T-helper 2 cell treated with Interferon-gamma antibody and Interleukin-4, amounts not matched to agents 5 μg/mL and 100 μg/mL, for 36 hours (primary cell): ENCODE measurements around the gene ADAMTS14.

ENCODE experiments used
- DNase-seq: peaks from one replicate; pipeline ENCODE4 v3.0.0; 2021; ENCODE audit warnings: low spot score
- H3K27ac Mint-ChIP-seq: one replicate; pipeline ENCODE4 v1.8.0; 2021; ENCODE audit warnings: mild to moderate bottlenecking, mixed read lengths
- H3K27me3 Mint-ChIP-seq: one replicate; pipeline ENCODE4 v1.8.0; 2021; ENCODE audit warnings: low read depth, mixed read lengths
- H3K36me3 Mint-ChIP-seq: one replicate; pipeline ENCODE4 v1.8.0; 2021; ENCODE audit warnings: low read depth, mixed read lengths
- H3K4me1 Mint-ChIP-seq: one replicate; pipeline ENCODE4 v1.8.0; 2021; ENCODE audit warnings: low read depth, mixed read lengths
- H3K4me3 Mint-ChIP-seq: one replicate; pipeline ENCODE4 v1.8.0; 2022; ENCODE audit warnings: mild to moderate bottlenecking, moderate library complexity, mixed read lengths
- H3K9me3 Mint-ChIP-seq: one replicate; pipeline ENCODE4 v1.8.0; 2021; ENCODE audit warnings: mixed read lengths

ADAMTS14 gene

DNA sequence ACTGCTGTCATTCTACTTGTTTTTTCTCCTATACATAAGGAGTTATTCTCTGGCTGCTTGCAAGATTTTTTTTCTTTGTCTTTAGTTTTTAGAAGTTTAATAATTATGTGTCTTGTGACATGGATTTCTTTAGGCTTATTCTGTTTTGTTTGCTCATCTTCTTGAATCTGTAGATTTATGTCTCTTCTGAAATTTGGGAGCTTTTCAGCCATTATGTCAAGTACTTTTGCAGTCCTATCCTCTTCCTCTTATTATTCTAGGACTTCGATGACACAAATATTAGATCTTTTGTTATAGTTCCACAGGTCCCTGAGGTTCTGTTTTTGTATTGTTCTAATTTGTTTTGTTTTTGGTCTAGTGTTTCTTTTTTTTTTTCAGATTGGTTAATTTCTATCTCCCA is 129.5 kb downstream of the ADAMTS14 start:
- H3K9me3 Mint-ChIP-seq: no peaks in the 10 kb centered on the region
- no peak for DNase-seq
- no peaks in the 10 kb centered on the region for H3K4me1 Mint-ChIP-seq
- no peak overlapping the region for H3K4me3 Mint-ChIP-seq
- no peaks in the 10 kb centered on the region for H3K36me3 Mint-ChIP-seq
- H3K27me3 Mint-ChIP-seq: peaks cover 18% of the 10 kb centered on the region
- H3K27ac Mint-ChIP-seq: no peak overlapping the region

DNA sequence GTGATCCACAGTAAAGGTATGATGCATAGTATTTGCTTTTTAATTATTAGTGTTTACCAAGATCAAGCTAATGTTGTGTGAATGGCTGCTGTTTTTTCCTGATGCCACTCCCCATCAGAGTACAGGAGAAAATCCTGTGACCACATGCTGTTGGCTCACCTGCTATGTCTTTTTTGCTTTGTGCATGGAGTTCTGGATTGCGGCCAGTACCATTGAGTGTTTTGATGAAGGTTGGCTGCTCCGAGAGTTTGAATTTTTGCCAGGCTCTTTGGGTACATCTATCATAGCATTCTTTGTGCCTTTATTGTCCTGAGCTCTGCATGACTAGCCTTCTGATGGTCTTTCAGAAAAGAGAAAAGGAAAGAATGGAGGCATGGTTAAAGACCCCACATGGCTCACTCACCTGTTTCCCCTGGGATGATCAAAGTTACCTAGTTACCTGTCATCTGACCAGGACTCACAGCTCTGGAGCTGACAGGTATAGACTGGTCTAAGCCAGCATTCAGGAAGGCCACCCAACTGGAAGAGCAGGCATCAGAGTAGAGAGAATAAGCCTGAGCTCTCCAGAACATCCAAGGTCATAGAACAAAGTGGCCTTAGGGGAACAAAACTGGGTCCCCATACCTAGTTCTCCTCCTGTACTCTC is 131.6 kb downstream of the ADAMTS14 start:
- H3K27me3 Mint-ChIP-seq: peaks cover 18% of the 10 kb centered on the region
- no peaks in the 10 kb centered on the region for H3K4me1 Mint-ChIP-seq
- H3K36me3 Mint-ChIP-seq: no peaks in the 10 kb centered on the region
- DNase-seq: no peak
- no peaks in the 10 kb centered on the region for H3K9me3 Mint-ChIP-seq
- no peak overlapping the region for H3K27ac Mint-ChIP-seq
- no peak overlapping the region for H3K4me3 Mint-ChIP-seq

- no peaks in the 10 kb centered on the region for H3K4me1 Mint-ChIP-seq
- no peaks in the 10 kb centered on the region for H3K9me3 Mint-ChIP-seq
- no peak for DNase-seq
- H3K27me3 Mint-ChIP-seq: peaks cover 18% of the 10 kb centered on the region
- no peaks in the 10 kb centered on the region for H3K36me3 Mint-ChIP-seq
- H3K27ac Mint-ChIP-seq: no peak overlapping the region
- H3K4me3 Mint-ChIP-seq: no peak overlapping the region
These were observed 132.1 kb downstream of the ADAMTS14 start for GRCh38 chr10:70804421-70804808.

DNA sequence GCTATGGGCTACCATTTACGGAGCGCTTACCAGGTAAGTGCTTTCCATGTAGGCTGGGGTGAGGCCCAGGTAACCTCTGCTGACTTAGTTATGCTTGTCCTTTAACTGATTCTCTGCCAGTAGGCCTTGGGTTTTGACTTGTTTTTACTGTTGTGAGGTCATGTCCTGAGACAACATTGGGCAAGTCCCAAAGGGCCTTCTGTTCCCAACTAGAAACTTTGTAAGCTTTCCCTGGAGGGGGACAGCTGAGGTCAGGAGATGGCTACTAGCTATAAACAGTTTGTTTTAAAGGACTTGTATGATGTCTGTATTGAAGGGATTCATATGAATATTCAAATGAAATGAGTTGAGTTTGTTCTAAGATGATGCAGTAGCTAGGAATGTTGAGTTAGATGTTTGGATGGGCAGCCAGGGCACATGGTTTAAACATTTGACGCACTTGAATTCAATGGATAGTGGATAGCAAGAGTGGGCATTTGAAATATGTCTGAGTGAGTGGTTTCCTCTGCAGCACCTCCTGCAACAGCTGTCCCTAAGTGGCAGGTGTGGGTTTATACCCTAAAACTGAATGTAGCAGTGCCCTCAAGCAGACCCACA is 133.4 kb downstream of the ADAMTS14 start:
- no peak overlapping the region for H3K27ac Mint-ChIP-seq
- DNase-seq: no peak
- H3K4me3 Mint-ChIP-seq: no peak overlapping the region
- H3K27me3 Mint-ChIP-seq: peaks cover 18% of the 10 kb centered on the region
- H3K9me3 Mint-ChIP-seq: no peaks in the 10 kb centered on the region
- H3K36me3 Mint-ChIP-seq: no peaks in the 10 kb centered on the region
- H3K4me1 Mint-ChIP-seq: no peaks in the 10 kb centered on the region

GRCh38 chr10:70806841-70807240 is 134.5 kb downstream of the ADAMTS14 start:
- H3K27ac Mint-ChIP-seq: no peak overlapping the region
- peaks cover 15% of the 10 kb centered on the region for H3K27me3 Mint-ChIP-seq
- H3K4me3 Mint-ChIP-seq: no peak overlapping the region
- no peaks in the 10 kb centered on the region for H3K9me3 Mint-ChIP-seq
- no peaks in the 10 kb centered on the region for H3K36me3 Mint-ChIP-seq
- no peak for DNase-seq
- H3K4me1 Mint-ChIP-seq: no peaks in the 10 kb centered on the region

- DNase-seq: no peak
- H3K4me3 Mint-ChIP-seq: no peak overlapping the region
- H3K4me1 Mint-ChIP-seq: no peaks in the 10 kb centered on the region
- peaks cover 8% of the 10 kb centered on the region for H3K27me3 Mint-ChIP-seq
- no peaks in the 10 kb centered on the region for H3K9me3 Mint-ChIP-seq
- H3K27ac Mint-ChIP-seq: no peak overlapping the region
- H3K36me3 Mint-ChIP-seq: no peaks in the 10 kb centered on the region
These were observed 135.2 kb downstream of the ADAMTS14 start for GRCh38 chr10:70807556-70807955.

GRCh38 chr10:70809011-70809611 is 136.8 kb downstream of the ADAMTS14 start:
- peaks cover under 1% of the 10 kb centered on the region for H3K4me1 Mint-ChIP-seq
- H3K27me3 Mint-ChIP-seq: peaks cover 5% of the 10 kb centered on the region
- H3K4me3 Mint-ChIP-seq: no peak overlapping the region
- no peaks in the 10 kb centered on the region for H3K36me3 Mint-ChIP-seq
- DNase-seq: no peak
- no peak overlapping the region for H3K27ac Mint-ChIP-seq
- H3K9me3 Mint-ChIP-seq: no peaks in the 10 kb centered on the region

GRCh38 chr10:70809726-70810125 is 137.4 kb downstream of the ADAMTS14 start:
- no peak for DNase-seq
- no peaks in the 10 kb centered on the region for H3K36me3 Mint-ChIP-seq
- H3K4me3 Mint-ChIP-seq: no peak overlapping the region
- peaks cover 5% of the 10 kb centered on the region for H3K27me3 Mint-ChIP-seq
- peaks cover 3% of the 10 kb centered on the region for H3K4me1 Mint-ChIP-seq
- no peaks in the 10 kb centered on the region for H3K9me3 Mint-ChIP-seq
- no peak overlapping the region for H3K27ac Mint-ChIP-seq

GRCh38 chr10:70810967-70811366 is 138.7 kb downstream of the ADAMTS14 start:
- H3K4me3 Mint-ChIP-seq: no peak overlapping the region
- no peak overlapping the region for H3K27ac Mint-ChIP-seq

DNA sequence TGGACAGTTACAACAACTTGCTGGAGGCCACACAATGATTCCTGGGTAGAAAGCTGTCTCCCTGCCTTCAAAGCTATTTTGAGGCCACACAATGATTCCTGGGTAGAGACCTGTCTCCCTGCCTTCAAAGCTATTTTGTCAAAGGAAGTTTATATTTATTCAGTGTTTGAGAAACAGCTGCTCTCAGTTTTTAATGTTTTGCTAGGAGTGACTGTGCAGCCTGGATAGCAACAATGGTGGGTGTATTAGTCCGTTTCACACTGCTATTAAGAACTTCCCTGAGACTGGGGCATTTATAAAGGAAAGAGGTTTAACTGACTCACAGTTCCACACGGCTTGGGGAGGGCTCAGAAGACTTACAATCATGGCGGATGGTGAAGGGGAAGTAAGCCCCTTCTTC is 139.6 kb downstream of the ADAMTS14 start:
- H3K27ac Mint-ChIP-seq: no peak overlapping the region
- no peaks in the 10 kb centered on the region for H3K36me3 Mint-ChIP-seq
- H3K4me3 Mint-ChIP-seq: no peak overlapping the region
- no peak for DNase-seq
- no peaks in the 10 kb centered on the region for H3K9me3 Mint-ChIP-seq
- peaks cover 4% of the 10 kb centered on the region for H3K27me3 Mint-ChIP-seq
- peaks cover 8% of the 10 kb centered on the region for H3K4me1 Mint-ChIP-seq

More at GRCh38 chr10:70810967-70811366, 138.7 kb downstream of the ADAMTS14 start:
- peaks cover 5% of the 10 kb centered on the region for H3K27me3 Mint-ChIP-seq
- DNase-seq: no peak
- H3K36me3 Mint-ChIP-seq: no peaks in the 10 kb centered on the region
- peaks cover 3% of the 10 kb centered on the region for H3K4me1 Mint-ChIP-seq
- H3K9me3 Mint-ChIP-seq: no peaks in the 10 kb centered on the region
